Heart left ventricle (tissue), 13 donors: Measurements from ENCODE around the gene TOGARAM2.

Source experiments
- POLR2A ChIP-seq, 2 donors: fragments of 450-650 bp; IDR thresholded peaks; one replicate each; pipeline ENCODE4 v1.6.1; 2017; ENCODE audit warnings: antibody characterized with exemption in 2 of 2, mild to moderate bottlenecking in 2 of 2, moderate library complexity in 2 of 2
- TF ChIP-seq, protein P1 (sequence below), 12 donors: fragments of 200-600 bp; sonication (generic) in 4 of 12; IDR thresholded peaks; one replicate each; pipeline versions ENCODE4 v1.5.0 to v1.8.0; 2018 to 2022; ENCODE audit warnings: antibody characterized with exemption in 12 of 12, mild to moderate bottlenecking in 5 of 12
- donor health status: ischemic (EF 13 %, LVEDD 7.1; RV severe dilation, severe dysfunction).
- donor health status: DM: no; HTN: yes; CAD: no.
- donor health status: DM: no; HTN: no; CAD: no.
- donor health status: ischemic (EF 25% LVEDD 6.9; RV normal size, moderate dysfunction).
- donor health status: ischemic (EF 25% LVEDD 5.7; RV mildly dilated, moderate dysfunction).
- donor health status: ischemic (EF 35%, LVEDD 5.7; RV mildly dilated, moderate dysfunction).
- donor health status: nonischemic (EF 11% LVEDD 7.7; RV severe dilation, severe dysfunction).
- donor health status: DM: yes; HTN: yes; CAD: no.
- donor health status: PGD.
- donor health status: ischemic (EF 29% LVEDD 5.4; RV normal size, mild dysfunction).
- donor health status: nonischemic (EF 23%, LVEDD 6.1; RV moderate dilation, normal function).

DNA sequence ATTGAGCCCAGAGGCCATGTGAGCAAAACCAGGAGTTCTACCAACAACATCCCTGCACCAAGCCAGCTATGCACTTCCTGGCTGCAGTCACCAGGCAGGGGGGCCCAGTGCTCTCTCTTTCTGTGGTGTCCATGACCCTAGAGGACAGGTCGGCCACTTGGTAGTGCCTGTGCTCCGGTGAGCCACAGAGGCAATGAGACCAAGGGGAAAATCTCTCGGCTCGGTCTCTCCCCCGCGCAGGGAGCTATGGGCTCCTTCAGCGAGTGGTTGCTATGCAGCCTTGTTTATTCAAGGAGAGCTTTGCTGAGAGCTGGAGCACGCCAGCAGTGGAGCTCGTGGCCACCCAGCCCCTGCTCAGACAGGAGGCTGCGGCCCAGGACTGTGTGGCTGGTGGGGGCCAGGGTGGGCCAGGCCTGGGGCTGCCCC lies at the start of gene TOGARAM2:
- TF ChIP-seq, protein P1, sequence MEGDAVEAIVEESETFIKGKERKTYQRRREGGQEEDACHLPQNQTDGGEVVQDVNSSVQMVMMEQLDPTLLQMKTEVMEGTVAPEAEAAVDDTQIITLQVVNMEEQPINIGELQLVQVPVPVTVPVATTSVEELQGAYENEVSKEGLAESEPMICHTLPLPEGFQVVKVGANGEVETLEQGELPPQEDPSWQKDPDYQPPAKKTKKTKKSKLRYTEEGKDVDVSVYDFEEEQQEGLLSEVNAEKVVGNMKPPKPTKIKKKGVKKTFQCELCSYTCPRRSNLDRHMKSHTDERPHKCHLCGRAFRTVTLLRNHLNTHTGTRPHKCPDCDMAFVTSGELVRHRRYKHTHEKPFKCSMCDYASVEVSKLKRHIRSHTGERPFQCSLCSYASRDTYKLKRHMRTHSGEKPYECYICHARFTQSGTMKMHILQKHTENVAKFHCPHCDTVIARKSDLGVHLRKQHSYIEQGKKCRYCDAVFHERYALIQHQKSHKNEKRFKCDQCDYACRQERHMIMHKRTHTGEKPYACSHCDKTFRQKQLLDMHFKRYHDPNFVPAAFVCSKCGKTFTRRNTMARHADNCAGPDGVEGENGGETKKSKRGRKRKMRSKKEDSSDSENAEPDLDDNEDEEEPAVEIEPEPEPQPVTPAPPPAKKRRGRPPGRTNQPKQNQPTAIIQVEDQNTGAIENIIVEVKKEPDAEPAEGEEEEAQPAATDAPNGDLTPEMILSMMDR (IDR thresholded peaks at IDR 0.05): no peak
- TF ChIP-seq POLR2A (IDR thresholded peaks at IDR 0.05): no peak
